ENCODE results near the gene MPST.

The MPST gene

GRCh38 chr22:37079158-37079557 is 59.6 kb downstream of the MPST start:
- DNase-seq (ENCODE audit: low read depth), result no peak
- no peak overlapping the region for H3K4me3 ChIP-seq (ENCODE audit: low read length)
- TF ChIP-seq CTCF (IDR thresholded peaks at IDR 0.05; ENCODE audit: insufficient read depth, low read depth, low read length, missing control alignments), result no peak

All from epithelial cell of esophagus (primary cell).